NB4 (cell line): ENCODE results near the gene EPC1.

Experiments used
- DNase-seq: peaks from one replicate; pipeline ENCODE4 v3.0.0; 2010; ENCODE audit warnings: low read depth
- H3K4me3 ChIP-seq: one replicate; pipeline ENCODE4 v1.5.1; 2011; ENCODE audit warnings: mild to moderate bottlenecking, low read depth, low read length, moderate library complexity
- MYC ChIP-seq: IDR thresholded peaks from 2 replicates; pipeline ENCODE4 v1.6.1; 2011; ENCODE audit warnings: low read depth, low read length
- POLR2A ChIP-seq: IDR thresholded peaks from 2 replicates; pipeline ENCODE4 v1.6.1; 2011; ENCODE audit warnings: mild to moderate bottlenecking; ENCODE audit not compliant: insufficient read length; ENCODE audit errors: extremely low read depth
- TF ChIP-seq, protein P1 (sequence below): IDR thresholded peaks from 2 replicates; pipeline ENCODE4 v1.6.1; 2011; ENCODE audit warnings: low read depth, low read length
- TF ChIP-seq, protein P2 (sequence below): IDR thresholded peaks from one replicate; pipeline ENCODE4 v1.5.1; 2012; ENCODE audit warnings: low read depth, low read length

The EPC1 gene

DNA sequence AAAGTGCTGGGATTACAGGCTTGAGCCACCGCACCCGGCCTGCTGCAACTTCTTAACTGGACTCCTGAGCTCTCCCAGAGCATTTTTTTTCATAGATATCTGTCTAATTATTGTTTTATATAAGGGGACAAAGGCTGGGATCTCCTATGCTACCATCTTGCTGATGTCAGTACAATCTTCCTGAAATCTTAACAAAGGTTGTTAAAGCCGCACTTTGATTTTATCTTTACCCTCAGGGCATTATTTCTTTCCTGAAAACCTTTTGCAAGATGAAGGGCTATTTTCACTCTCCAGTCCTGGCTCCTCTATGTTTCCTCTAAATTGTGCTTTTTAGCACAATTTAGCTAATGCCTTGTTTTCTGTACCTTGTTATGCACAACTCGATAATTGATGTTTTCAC, 102.9 kb downstream of the EPC1 start:
- no peak overlapping the region for H3K4me3 ChIP-seq
- TF ChIP-seq, protein P1, sequence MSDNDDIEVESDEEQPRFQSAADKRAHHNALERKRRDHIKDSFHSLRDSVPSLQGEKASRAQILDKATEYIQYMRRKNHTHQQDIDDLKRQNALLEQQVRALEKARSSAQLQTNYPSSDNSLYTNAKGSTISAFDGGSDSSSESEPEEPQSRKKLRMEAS: no peak
- TF ChIP-seq MYC: no peak
- TF ChIP-seq, protein P2, sequence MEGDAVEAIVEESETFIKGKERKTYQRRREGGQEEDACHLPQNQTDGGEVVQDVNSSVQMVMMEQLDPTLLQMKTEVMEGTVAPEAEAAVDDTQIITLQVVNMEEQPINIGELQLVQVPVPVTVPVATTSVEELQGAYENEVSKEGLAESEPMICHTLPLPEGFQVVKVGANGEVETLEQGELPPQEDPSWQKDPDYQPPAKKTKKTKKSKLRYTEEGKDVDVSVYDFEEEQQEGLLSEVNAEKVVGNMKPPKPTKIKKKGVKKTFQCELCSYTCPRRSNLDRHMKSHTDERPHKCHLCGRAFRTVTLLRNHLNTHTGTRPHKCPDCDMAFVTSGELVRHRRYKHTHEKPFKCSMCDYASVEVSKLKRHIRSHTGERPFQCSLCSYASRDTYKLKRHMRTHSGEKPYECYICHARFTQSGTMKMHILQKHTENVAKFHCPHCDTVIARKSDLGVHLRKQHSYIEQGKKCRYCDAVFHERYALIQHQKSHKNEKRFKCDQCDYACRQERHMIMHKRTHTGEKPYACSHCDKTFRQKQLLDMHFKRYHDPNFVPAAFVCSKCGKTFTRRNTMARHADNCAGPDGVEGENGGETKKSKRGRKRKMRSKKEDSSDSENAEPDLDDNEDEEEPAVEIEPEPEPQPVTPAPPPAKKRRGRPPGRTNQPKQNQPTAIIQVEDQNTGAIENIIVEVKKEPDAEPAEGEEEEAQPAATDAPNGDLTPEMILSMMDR: no peak
- no peak for TF ChIP-seq POLR2A
- DNase-seq: no peak

DNA sequence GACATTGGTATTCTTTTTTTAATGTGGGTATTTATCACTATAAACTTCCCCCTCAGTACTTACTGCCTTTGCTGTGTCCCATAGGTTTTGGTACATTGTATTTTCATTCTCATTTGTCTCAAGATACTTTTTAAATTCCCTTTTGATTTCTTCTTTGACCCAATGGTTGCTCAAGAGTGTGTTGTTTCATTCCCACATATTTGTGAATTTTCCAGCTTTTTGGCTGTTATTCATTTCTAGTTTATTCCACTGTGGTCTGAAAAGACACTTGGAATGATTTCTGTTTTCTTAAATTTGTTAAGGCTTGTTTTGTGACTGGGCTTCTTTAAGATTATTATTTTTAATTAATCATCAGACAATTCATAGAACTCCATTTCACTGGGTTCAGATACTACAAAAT, 105.0 kb downstream of the EPC1 start:
- no peak overlapping the region for H3K4me3 ChIP-seq
- TF ChIP-seq, protein P2: no peak
- TF ChIP-seq POLR2A (no peak), MYC (no peak)
- TF ChIP-seq, protein P1: no peak
- no peak for DNase-seq

GRCh38 chr10:32240471-32240870, 106.5 kb downstream of the EPC1 start:
- DNase-seq: no peak
- TF ChIP-seq MYC (no peak), POLR2A (no peak)
- TF ChIP-seq, protein P1: no peak
- TF ChIP-seq, protein P2: no peak
- H3K4me3 ChIP-seq: no peak overlapping the region

GRCh38 chr10:32239769-32240168, 107.2 kb downstream of the EPC1 start:
- DNase-seq: no peak
- H3K4me3 ChIP-seq: no peak overlapping the region
- TF ChIP-seq POLR2A (no peak), MYC (no peak)
- TF ChIP-seq, protein P1: no peak
- TF ChIP-seq, protein P2: no peak

DNA sequence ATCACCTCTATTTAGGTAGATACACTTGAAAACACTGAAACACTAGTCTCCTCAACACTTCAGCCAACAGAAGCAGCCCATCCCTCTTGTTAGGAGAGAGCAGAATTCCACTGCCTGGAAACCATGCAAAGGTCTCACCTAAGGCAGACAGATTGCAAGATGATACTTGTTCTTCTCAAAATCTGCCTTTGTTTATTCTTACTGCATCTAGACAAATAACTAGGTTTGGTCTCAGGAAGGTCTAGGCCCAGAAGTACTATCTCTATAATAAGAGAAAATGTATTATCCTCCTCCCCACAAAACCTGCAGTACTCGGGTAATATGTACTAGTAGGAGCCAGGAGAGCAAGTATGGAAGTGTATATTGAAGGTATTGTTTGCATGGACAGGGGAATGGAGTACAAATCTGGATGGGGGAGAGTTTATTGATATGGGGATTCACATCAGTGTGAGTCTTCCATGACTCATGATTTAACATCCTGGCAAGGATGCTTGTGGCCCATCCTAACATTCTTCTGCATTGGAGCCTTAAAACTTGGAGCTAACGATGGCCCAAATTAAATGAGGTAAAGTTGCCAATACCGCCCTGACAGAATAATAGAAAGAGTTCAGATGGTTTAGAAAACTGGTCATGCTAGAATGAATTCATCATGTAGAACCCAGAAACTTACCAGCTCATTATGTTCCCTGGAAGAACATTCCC, 109.2 kb downstream of the EPC1 start:
- DNase-seq: no peak
- no peak overlapping the region for H3K4me3 ChIP-seq
- TF ChIP-seq MYC (no peak), POLR2A (no peak)
- TF ChIP-seq, protein P2: no peak
- TF ChIP-seq, protein P1: no peak
